H1 (cell line): ENCODE measurements around the gene ISG20L2. TPM values are rescaled to one million over a fixed set of nuclear protein-coding genes. Genes with fewer than 3 reads are reported as not detected.

Source experiments
- ASH2L ChIP-seq: fragments of 200-600, 300-600 bp; sonication (generic); IDR thresholded peaks from one replicate; pipeline ENCODE4 v1.7.1; 2017; ENCODE audit warnings: low read length
- CEBPB ChIP-seq: IDR thresholded peaks from 2 replicates; pipeline ENCODE4 v1.6.1; 2012; ENCODE audit warnings: low read depth, low read length
- CHD1 ChIP-seq: IDR thresholded peaks from 2 replicates; pipeline ENCODE4 v1.6.1; 2012; ENCODE audit warnings: low read depth, low read length, improper control_type of control experiment
- HDAC2 ChIP-seq, 2 experiments: fragments of 300-600 bp in 1 of 2; sonication (generic) in 1 of 2; IDR thresholded peaks; 2 replicates each; pipeline ENCODE4 v1.6.1; 2011 to 2012; ENCODE audit warnings: low read depth in 2 of 2, low read length in 2 of 2, mild to moderate bottlenecking in 2 of 2, moderate library complexity in 2 of 2, borderline replicate concordance in 1 of 2, inconsistent platforms in 1 of 2
- RBBP5 ChIP-seq: IDR thresholded peaks from 2 replicates; pipeline ENCODE4 v1.7.1; 2012; ENCODE audit warnings: low read depth, mild to moderate bottlenecking, inconsistent platforms, low read length, moderate library complexity, borderline replicate concordance
- RFX5 ChIP-seq: IDR thresholded peaks from 2 replicates; pipeline ENCODE4 v1.6.1; 2011; ENCODE audit warnings: low read depth, low read length, improper control_type of control experiment, borderline replicate concordance
- SAP30 ChIP-seq: fragments of 300-600 bp; sonication (generic); IDR thresholded peaks from 2 replicates; pipeline ENCODE4 v1.7.1; 2012; ENCODE audit warnings: low read length, moderate library complexity, mild to moderate bottlenecking, inconsistent platforms; ENCODE audit not compliant: insufficient read depth, insufficient replicate concordance
- SP1 ChIP-seq: IDR thresholded peaks from 2 replicates; pipeline ENCODE4 v1.6.1; 2011; ENCODE audit warnings: low read depth, low read length
- SP4 ChIP-seq: IDR thresholded peaks from 2 replicates; pipeline ENCODE4 v1.6.1; 2012; ENCODE audit warnings: low read length, inconsistent platforms
- TBP ChIP-seq: IDR thresholded peaks from 2 replicates; pipeline ENCODE4 v1.6.1; 2011; ENCODE audit warnings: low read depth, low read length, improper control_type of control experiment
- YY1 ChIP-seq: IDR thresholded peaks from 2 replicates; pipeline ENCODE4 v1.6.1; 2011; ENCODE audit warnings: low read depth, mild to moderate bottlenecking, low read length
- polyA plus RNA-seq, 7 experiments: library from polyadenylated mRNA; depleted of rRNA in 3 of 7; stranded (reverse) in 5 of 7; unstranded in 2 of 7; fragments of >200 nt in 5 of 7; fragments of 200-250 nt in 2 of 7; gene quantifications; 1 replicate in 5 of 7; 2 replicates in 1 of 7; 4 replicates in 1 of 7; pipeline versions ENCODE4 v1.2.1 to v1.2.3, GENCODE V29; 2011 to 2013; ENCODE audit warnings: missing spikeins in 2 of 7, mixed read lengths in 2 of 7
- total RNA-seq: library from RNA; stranded (reverse); fragmentation: NEBNext Ultra II Directional; extraction: Animal tissue kit (Norgen Biotek cat#: 25700); gene quantifications from 2 replicates; pipeline ENCODE4 v1.2.1, GENCODE V29; 2021

The ISG20L2 gene
- total and polyA plus RNA-seq, 2 of the 8 experiments (the other 6 are each of a cell fraction or from before 2014, with no cell fraction given): 47.5 to 53.0 TPM

DNA sequence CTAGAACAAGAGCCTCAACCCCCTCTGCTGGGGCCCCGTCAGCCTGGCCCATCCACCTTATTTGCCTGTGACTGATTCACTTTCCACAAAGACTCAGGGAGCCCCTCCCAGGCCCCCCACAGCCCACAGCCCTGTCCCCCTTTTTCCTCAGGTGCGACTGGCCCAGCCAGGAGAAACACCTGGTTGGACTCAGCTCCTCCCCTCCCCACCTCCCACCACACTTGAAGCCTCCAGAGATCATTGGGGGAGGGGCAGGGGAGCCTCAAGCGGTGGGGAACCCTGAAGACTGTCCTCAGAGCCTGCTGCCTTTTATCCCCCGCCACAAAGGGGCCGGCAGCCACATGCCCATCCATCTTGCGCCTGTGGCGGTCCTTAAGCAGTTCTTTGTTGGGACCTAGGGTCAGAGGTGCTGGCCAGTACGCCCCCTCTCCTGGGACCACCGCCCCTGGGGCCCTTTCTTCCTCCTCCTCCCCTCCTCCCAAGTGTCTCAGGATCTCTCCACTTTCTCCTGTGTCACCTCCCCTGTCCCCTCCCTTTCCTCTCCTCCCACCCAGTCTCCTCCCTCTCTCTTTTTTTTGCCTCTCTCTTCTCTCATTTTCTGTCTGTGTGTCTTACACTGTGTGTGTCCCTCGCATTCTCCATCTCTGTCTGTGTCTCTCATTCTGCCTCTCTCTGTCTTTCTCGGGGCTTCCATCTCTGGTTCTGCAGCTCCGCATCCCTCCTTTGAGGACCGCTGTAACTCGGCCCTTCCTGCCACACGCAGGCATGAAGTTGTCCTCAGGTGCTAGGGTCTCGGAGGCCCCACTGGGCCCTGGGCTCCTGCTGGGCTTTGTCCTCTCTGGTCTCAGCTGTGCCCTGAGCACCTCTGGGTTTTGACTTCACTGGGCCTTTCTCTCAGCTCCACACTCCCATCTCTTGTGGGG, 35.4 kb downstream of the ISG20L2 start (continued):
- peak; percentile 90 for TF ChIP-seq SP1
- TF ChIP-seq SAP30: no peak
- peak; percentile 83 for TF ChIP-seq ASH2L
- no peak for TF ChIP-seq CHD1
- TF ChIP-seq CEBPB: 0 out of 2 replicates have a peak, but pooled peaks have one; percentile 31
- no peak; the same call in 1 of the 2 replicates for TF ChIP-seq RBBP5
- TF ChIP-seq SP4: no peak
- TF ChIP-seq TBP: peak; percentile 49; the same call in 1 of the 2 replicates
- peak in 1 of 2 experiments; percentile 89; a peak in 2 of 4 replicates for TF ChIP-seq HDAC2 (IDR thresholded peaks at IDR 0.05; ENCODE audit: borderline replicate concordance in 1 of 2, low read depth in 2 of 2, low read length in 2 of 2)
- TF ChIP-seq YY1: no peak; the same call in 1 of the 2 replicates
- no peak for TF ChIP-seq RFX5
